ENCODE results near the gene HNRNPAB.
"Not testable (repeated sequence)": the region's sequence is repeated elsewhere in the genome, so short reads cannot be mapped to it uniquely, and the experiment has no call there.

Gene HNRNPAB

GRCh38 chr5:178212241-178213002 lies 8.1 kb downstream of the HNRNPAB start:
- DNase-seq (ENCODE audit: low spot score) = no peak

GRCh38 chr5:178213003-178213461 lies 8.7 kb downstream of the HNRNPAB start:
- no peak for DNase-seq (ENCODE audit: low spot score)

- DNase-seq (ENCODE audit: low spot score) = no peak
Measured at GRCh38 chr5:178213748-178214151, 9.4 kb downstream of the HNRNPAB start.

- no peak for DNase-seq (ENCODE audit: low spot score)
Measured at GRCh38 chr5:178214160-178214803, 9.9 kb downstream of the HNRNPAB start.

GRCh38 chr5:178215280-178216002 lies 11.1 kb downstream of the HNRNPAB start:
- DNase-seq (ENCODE audit: low spot score) = no peak

GRCh38 chr5:178216088-178216534 lies 11.8 kb downstream of the HNRNPAB start:
- no peak for DNase-seq (ENCODE audit: low spot score)

- no peak for DNase-seq (ENCODE audit: low spot score)
Measured at GRCh38 chr5:178216779-178217178, 12.4 kb downstream of the HNRNPAB start.

GRCh38 chr5:178218237-178218776 lies 14.0 kb downstream of the HNRNPAB start:
- no peak for DNase-seq (ENCODE audit: low spot score)

- no peak for DNase-seq (ENCODE audit: low spot score)
Measured at GRCh38 chr5:178218827-178219226, 14.5 kb downstream of the HNRNPAB start.

GRCh38 chr5:178221282-178221681 lies 16.9 kb downstream of the HNRNPAB start:
- DNase-seq (ENCODE audit: low spot score) = no peak

- no peak for DNase-seq (ENCODE audit: low spot score)
Measured at GRCh38 chr5:178221853-178222252, 17.5 kb downstream of the HNRNPAB start.

GRCh38 chr5:178222292-178222691 lies 18.0 kb downstream of the HNRNPAB start:
- no peak for DNase-seq (ENCODE audit: low spot score)

- DNase-seq (ENCODE audit: low spot score) = no peak
Measured at GRCh38 chr5:178223196-178223773, 19.0 kb downstream of the HNRNPAB start.

GRCh38 chr5:178223828-178224335 lies 19.5 kb downstream of the HNRNPAB start:
- DNase-seq (ENCODE audit: low spot score) = no peak

- no peak for DNase-seq (ENCODE audit: low spot score)
Measured at GRCh38 chr5:178224403-178224802, 20.1 kb downstream of the HNRNPAB start.

GRCh38 chr5:178225174-178225573 lies 20.8 kb downstream of the HNRNPAB start:
- no peak for DNase-seq (ENCODE audit: low spot score)

- DNase-seq (ENCODE audit: low spot score) = no peak
Measured at GRCh38 chr5:178227138-178227659, 22.9 kb downstream of the HNRNPAB start.

- DNase-seq (ENCODE audit: low spot score) = no peak
Measured at GRCh38 chr5:178227929-178228328, 23.6 kb downstream of the HNRNPAB start.

GRCh38 chr5:178228609-178229008 lies 24.3 kb downstream of the HNRNPAB start:
- DNase-seq (ENCODE audit: low spot score) = no peak

GRCh38 chr5:178229111-178229510 lies 24.8 kb downstream of the HNRNPAB start:
- DNase-seq (ENCODE audit: low spot score) = not testable (repeated sequence)

- no peak for DNase-seq (ENCODE audit: low spot score)
Measured at GRCh38 chr5:178229861-178230260, 25.5 kb downstream of the HNRNPAB start.

Measured in AG08395 (cell line).